GM21576 (cell line): ENCODE data around the gene ZIC4.

Source experiments
- ATAC-seq: cut with Tn5 transposase; IDR thresholded peaks from one replicate; pipeline ENCODE4 v1.9.1; 2021; ENCODE audit warnings: mild to moderate bottlenecking, moderate library complexity; ENCODE audit not compliant: unreplicated experiment

ZIC4 gene

DNA sequence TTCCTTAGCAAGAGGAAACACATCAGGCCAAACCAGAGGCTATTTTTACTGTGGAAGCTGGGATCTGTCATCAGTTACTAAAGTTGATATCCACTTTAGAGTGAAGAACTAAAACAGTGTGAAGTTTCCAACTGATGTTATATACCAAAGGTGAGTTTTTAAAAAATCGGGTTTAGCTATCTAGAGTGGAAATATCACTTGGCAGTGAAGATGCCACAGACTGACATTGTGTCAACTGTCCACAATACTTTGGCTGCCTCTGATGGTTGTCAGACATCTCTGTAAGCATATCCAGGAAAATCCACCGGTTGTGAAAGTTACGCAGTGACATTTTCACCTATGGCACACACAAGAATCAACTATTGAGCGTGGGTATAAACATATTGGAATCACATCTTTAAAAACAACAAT lies 12.0 kb upstream of the ZIC4 start:
- no peak for ATAC-seq

GRCh38 chr3:147417551-147418295 lies 11.4 kb upstream of the ZIC4 start:
- ATAC-seq = no peak

- ATAC-seq = no peak
These were observed 10.6 kb upstream of the ZIC4 start for GRCh38 chr3:147416931-147417330.

DNA sequence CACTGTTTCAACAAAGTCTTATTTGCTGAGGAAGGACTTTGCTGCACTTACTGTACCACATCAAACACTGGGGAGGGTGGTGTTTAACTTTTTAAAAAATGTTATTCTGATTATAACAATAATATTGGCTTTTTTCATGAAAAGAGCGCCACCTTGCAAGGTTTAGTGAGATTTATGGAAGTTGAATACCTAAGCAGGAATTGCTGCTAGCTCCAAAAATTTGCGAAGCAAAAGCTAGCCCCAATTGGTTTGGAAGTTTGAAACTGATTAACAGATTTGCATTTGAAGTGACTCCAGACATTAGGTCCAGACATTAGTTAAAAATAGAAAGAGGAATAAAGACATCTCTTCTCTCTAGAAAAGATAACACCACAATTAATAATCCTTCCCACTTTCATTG lies 9.5 kb upstream of the ZIC4 start:
- ATAC-seq = no peak

DNA sequence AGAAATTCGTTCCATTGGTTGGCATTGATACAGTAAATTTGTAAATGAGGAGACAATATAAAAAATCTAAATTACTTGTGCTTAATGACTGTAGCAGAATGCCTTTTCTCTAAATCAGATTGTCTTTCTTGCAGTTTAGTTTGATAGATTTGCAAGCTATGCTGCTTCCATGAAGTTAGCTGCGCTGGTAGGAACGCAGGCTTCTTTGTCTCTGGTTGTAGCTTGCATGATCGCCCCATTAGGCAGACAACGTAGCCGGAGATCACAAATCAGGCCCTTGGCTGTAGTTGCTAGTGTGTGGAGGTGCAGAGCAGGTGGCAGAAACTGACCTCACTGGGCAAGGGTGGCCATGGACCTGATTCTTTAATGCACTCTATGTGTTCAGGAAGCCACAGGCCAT lies 8.9 kb upstream of the ZIC4 start:
- no peak for ATAC-seq

DNA sequence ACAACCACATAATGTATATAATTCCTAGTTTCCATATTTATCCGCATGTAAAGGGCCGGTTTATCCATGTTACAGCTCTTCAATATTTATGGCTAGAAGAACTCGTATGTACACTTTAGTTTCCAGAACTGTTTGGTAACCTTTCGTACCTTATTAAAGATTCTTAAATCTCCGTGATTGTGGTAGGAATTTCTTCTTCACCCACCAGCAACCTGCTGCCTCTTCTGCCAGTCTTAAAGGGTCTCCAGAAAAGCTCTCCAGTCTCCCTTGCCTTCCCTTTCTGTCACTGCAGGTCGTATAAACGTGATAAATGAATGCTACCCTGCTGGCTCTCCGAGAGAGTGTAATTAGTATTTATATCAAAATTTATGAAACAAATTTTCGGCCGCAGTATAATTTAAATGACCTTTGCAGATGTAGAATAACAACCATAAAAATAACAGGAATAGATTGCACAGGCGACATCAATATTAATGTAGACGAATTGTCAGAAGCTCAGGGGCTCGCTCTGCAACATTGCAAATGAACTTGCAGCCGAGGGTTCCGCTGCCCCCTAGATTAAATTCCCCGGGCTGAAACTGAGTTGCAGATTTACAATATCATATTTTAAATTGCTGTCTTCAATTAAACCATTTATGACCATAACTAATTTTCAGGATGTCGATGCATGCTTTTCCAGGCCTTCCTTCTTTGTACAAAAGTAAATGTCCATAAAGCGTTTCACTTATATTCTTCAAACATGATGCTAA lies 8.2 kb upstream of the ZIC4 start:
- no peak for ATAC-seq

- ATAC-seq = no peak
These were observed 7.5 kb upstream of the ZIC4 start for GRCh38 chr3:147413686-147414389.

DNA sequence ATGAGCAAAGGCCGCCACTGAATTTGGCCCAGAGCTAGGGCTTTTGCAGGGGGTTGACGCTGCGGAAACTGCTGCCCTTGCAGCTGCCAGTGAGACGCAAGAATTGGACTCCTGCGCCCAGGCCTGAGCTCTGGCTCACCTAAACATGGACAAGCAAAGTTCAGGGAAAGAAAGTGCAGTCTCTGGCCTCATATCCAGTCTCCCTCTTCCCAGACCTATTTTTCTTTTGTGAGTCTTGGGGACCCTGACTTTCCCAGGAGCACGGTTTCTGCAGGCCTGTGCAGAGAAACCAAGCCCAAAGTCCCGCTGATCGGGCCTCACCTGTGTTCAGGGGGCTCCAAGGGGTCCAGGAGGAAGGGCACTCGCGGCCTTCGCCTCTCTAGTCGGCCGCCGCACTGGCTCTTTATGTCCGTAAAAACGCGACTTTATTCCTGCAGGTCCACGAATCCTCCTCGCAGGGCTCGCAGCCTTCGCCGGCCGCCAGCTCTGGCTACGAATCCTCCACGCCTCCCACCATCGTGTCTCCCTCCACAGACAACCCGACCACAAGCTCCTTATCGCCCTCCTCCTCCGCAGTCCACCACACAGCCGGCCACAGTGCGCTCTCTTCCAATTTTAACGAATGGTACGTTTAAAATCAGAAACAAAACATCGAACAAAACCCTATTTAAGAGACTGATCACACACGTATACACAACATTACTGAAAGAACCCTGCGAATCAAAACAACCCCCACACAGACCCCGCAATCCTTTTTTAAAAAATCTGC lies 6.8 kb upstream of the ZIC4 start:
- no peak for ATAC-seq

DNA sequence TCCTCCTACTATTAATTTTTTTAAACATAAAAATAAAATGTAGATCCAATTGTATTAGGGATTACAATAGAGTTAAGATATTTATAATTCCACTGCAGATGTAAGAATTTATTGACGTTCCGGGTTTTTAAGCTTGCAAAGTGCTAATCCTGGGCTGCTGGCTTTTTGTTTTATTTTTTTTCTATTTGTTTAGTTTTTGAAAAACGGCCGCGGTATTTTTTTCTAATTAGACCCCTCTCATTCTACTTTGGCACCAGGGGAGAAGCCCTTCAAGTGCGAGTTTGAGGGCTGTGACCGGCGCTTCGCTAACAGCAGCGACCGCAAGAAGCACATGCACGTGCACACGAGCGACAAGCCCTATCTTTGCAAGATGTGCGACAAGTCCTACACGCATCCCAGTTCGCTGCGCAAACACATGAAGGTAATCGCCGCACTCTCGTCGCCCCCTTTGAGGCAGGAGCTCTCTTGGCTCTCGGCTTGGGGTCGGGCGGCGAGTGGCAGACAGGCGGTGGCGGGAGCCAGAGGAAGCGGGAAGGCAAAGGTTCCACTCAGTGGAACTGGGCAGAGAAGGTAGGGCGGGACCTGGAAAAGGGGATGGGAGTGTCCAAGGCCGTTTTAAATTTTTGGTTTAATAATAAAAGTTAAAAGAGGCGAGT lies 6.0 kb upstream of the ZIC4 start:
- ATAC-seq = no peak

DNA sequence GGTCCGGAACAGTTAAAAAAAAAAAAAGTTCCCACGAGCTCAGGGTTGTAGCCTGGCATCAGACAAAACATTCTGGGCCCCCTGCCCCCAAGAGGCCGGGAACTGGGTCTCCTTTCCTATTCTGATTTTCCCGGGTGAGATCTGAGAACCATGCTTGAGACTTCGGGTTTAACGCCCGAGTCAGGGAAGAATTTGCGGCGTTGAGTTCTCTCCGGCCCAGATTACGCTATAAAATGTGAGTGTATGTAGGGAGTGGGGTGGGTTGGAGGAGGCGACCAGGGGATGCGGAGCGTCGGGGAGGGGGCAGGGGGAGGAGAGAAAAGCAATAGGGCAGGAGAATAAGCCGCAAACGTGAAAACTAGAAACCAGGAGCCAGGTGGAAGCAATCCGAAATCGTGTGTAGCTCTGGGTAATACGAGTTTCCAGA lies 5.5 kb upstream of the ZIC4 start:
- no peak for ATAC-seq

- no peak for ATAC-seq
These were observed 5.0 kb upstream of the ZIC4 start for GRCh38 chr3:147411238-147411814.

GRCh38 chr3:147410526-147411237 lies 4.3 kb upstream of the ZIC4 start:
- no peak for ATAC-seq

DNA sequence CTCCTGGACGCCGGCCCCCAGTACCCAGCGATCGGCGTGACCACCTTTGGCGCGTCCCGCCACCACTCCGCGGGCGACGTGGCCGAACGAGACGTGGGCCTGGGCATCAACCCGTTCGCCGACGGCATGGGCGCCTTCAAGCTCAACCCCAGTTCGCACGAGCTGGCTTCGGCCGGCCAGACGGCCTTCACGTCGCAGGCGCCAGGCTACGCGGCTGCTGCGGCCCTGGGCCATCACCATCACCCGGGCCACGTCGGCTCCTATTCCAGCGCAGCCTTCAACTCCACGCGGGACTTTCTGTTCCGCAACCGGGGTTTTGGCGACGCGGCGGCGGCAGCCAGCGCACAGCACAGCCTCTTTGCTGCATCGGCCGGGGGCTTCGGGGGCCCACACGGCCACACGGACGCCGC lies 3.8 kb upstream of the ZIC4 start:
- no peak for ATAC-seq

DNA sequence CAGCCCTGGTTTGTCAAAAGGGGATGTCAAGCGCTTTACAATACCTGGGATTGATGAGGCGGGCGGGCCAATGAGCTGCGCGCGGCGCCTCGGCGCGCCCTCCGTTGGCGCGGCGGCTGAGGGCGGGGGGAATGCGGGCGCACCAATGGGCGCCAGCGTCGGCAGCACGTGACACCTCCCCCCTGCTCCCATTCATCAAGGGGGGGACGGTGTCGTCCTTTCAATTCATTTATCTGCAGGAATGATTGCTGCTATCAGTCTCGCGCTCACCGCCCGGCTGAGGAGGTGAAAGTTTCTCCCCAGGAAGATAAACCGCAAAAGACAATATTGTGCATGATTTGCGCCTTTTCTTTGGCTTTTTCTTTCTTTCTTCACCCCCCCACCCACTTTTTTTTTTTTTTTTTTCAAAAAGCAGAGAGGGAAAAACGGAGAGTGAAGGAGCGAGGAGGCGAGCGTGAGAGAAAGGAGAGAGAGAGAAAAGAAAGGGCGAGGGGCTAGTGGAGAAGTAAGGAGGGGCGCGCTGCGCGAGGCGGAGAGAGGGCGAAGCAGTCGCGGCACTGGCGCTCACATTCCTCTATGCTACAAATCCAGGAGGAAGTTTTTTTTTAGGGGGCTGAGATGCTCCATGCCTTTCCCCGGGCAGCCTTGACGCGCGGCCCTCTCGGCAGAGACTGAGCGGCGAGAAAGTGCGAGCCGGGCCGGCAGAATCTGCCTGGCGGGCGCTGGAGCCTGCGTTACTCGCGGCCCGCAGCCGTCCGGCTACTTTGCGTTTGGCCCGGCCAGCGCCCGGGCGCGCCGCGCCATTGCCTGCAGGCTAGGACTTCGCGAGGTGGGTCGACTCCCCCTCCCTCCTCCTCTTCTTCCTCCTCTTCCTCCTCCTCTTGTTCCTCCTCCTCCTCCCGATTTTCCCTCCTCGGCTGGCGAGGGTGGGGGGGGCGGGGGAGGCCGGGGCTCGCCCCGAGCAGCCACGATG lies 3.1 kb upstream of the ZIC4 start, which contains the start of gene ZIC1:
TSS of gene ZIC1 (plus strand) at position 223 of the 973 bp plus-strand sequence. CDS start at position 971, 748 bp downstream.
- ATAC-seq = no peak

DNA sequence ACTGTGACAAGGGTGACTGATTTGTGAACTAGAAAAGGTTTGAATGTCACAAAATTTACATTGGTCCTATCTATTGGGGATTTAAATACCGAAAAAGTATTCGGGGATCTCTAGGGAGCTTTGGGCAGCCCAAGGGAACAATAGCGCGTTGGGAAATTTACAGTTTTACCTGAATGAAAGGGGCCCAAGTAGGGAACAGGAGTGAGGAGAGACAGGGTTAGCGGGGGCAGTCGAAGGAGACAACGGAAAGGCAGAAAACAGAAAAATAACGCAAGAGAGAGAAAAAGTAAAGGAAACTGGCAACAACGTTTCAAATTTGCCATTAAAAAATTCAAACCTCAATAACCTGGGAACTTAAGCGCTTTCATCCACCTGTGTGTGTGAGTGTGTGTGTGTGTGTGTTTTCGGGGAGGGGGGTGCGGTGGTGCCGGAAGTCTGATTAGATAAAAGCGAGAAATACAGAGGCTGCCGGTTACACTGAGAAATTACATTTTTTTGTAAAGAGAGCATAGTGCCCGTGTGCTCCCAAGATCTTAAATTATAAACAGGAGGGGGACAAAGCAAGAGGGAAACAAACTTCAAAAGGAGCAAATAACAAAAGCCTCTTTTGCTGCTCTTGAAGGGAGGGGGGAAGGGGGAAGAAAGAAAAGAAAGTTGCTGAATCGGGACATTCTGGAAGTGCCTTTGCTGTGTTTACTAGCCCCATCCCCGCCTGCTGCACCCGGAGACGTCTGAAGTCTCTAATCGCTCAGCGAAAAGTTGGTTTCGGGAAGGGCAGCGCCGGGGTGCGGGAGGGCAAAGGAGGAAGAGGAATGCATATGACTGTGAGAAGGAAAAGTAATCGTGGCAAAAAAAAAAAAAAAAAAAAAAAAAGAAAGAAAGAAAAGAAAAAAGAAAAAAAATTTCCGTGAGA lies 2.1 kb upstream of the ZIC4 start:
- no peak for ATAC-seq

- ATAC-seq = no peak
These were observed 1.3 kb upstream of the ZIC4 start for GRCh38 chr3:147407498-147408187.

DNA sequence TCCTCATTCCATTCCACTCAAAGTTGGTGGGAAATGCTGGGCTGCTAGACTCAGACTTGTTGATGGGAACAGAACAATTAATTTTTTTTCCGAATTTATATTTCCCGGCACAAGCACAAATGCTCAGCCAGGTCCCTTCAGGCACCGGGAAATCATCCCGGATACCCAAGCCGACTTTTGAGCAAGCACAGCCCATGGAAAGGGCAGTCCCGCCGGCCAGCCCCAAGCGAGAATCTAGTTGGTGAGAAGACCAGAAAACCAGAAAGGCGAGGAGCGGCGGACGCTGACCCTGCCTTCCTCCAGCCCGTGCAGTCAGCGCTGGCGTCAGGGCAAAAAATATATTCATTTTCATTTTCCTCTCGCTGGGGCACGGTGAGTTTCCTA lies 763 bp upstream of the ZIC4 start:
- no peak for ATAC-seq
